Activated CD8-positive, alpha-beta T cell treated with anti-CD3 and anti-CD28 coated beads for 36 hours (primary cell): ENCODE measurements around the gene DNLZ. TPM values are rescaled to one million over a fixed set of nuclear protein-coding genes. Genes with fewer than 3 reads are reported as not detected.

Experiments used
- ATAC-seq: fragments of 200-7000 bp; cut with Tn5 transposase; one replicate; pipeline ENCODE4 v1.10.0; 2021; ENCODE audit warnings: mild to moderate bottlenecking, moderate library complexity
- CTCF ChIA-PET: fragments of 350-600 bp; sonication (Branson Sonifier 250); formaldehyde crosslinking; loops from one replicate; lab custom pipeline; 2021; ENCODE audit warnings: antibody characterized with exemption; lab: Charles Lee
- POLR2A ChIA-PET: fragments of 350-600 bp; sonication (Branson Sonifier 250); formaldehyde crosslinking; loops from one replicate; lab custom pipeline; 2021; ENCODE audit warnings: antibody characterized with exemption; lab: Charles Lee
- DNase-seq: peaks from one replicate; pipeline ENCODE4 v3.0.0-alpha.2; 2020
- H3K27ac Mint-ChIP-seq: one replicate; pipeline ENCODE4 v1.8.0; 2021; ENCODE audit warnings: mild to moderate bottlenecking, mixed read lengths
- H3K27me3 Mint-ChIP-seq: one replicate; pipeline ENCODE4 v1.8.0; 2021; ENCODE audit warnings: mixed read lengths
- H3K36me3 Mint-ChIP-seq: one replicate; pipeline ENCODE4 v1.8.0; 2021; ENCODE audit warnings: low read depth, mixed read lengths
- H3K4me1 Mint-ChIP-seq: one replicate; pipeline ENCODE4 v1.8.0; 2021; ENCODE audit warnings: low read depth, mixed read lengths
- H3K4me3 Mint-ChIP-seq: one replicate; pipeline ENCODE4 v1.8.0; 2021; ENCODE audit warnings: mild to moderate bottlenecking, moderate library complexity, mixed read lengths
- H3K9me3 Mint-ChIP-seq: one replicate; pipeline ENCODE4 v1.8.0; 2021; ENCODE audit warnings: mixed read lengths
- CTCF ChIP-seq: fragments of 200-600 bp; IDR thresholded peaks from one replicate; pipeline ENCODE4 v1.8.0; 2022; ENCODE audit warnings: antibody characterized with exemption, mild to moderate bottlenecking
- intact Hi-C: fragments of 100-400 bp; cut with micrococcal nuclease; formaldehyde crosslinking; loops from one replicate; pipeline ENCODE4 v1.10.0; 2022
- total RNA-seq, 2 experiments: library from RNA; stranded (reverse); gene quantifications; one replicate each; pipeline ENCODE4 v1.2.3, GENCODE V29; 2021

The DNLZ gene
- total RNA-seq, 2 experiments from 2014 or later = 16.1 to 17.4 TPM

- Mint-ChIP-seq H3K36me3 (peaks cover 7% of the 10 kb centered on the region), H3K27me3 (no peaks in the 10 kb centered on the region), H3K27ac (no peak overlapping the region), H3K4me3 (no peak overlapping the region), H3K4me1 (peaks cover 10% of the 10 kb centered on the region), H3K9me3 (no peaks in the 10 kb centered on the region)
- CTCF ChIA-PET = no interaction called here
- intact Hi-C loops = no loop called here
- DNase-seq (no peak), ATAC-seq (no peak)
- TF ChIP-seq CTCF = no peak
- POLR2A ChIA-PET = interaction anchor here (0.7 to 1.4 kb wide), 4 partner anchors 16 to 108 kb away, joined by 3 to 4 read pairs (median 3); no protein-coding TSS in a partner anchor
Observed at GRCh38 chr9:136367296-136368145, 4.0 kb upstream of the DNLZ start.

- POLR2A ChIA-PET = interaction anchor here (1.0 to 1.7 kb wide), 6 partner anchors 8 to 108 kb away, joined by 3 to 10 read pairs (median 4); no protein-coding TSS in a partner anchor
Observed at GRCh38 chr9:136366826-136367225, 3.3 kb upstream of the DNLZ start.

GRCh38 chr9:136365775-136366222, 2.3 kb upstream of the DNLZ start:
- POLR2A ChIA-PET = interaction anchor here (1.1 to 1.7 kb wide), 5 partner anchors 9 to 26 kb away, joined by 3 to 10 read pairs (median 5); no protein-coding TSS in a partner anchor
- peaks cover 11% of the 10 kb centered on the region for H3K4me1 Mint-ChIP-seq
- ATAC-seq = no peak
- H3K27ac Mint-ChIP-seq = no peak overlapping the region
- H3K9me3 Mint-ChIP-seq = no peaks in the 10 kb centered on the region
- H3K27me3 Mint-ChIP-seq = no peaks in the 10 kb centered on the region
- CTCF ChIA-PET = interaction anchor here (1.1 kb wide), 1 partner anchor 53 kb away, joined by 4 read pairs; no protein-coding TSS in a partner anchor
- no peak for DNase-seq
- intact Hi-C loops = no loop called here
- H3K36me3 Mint-ChIP-seq = peaks cover 7% of the 10 kb centered on the region
- TF ChIP-seq CTCF = no peak
- H3K4me3 Mint-ChIP-seq = no peak overlapping the region

More at GRCh38 chr9:136366826-136367225, 3.3 kb upstream of the DNLZ start:
- Mint-ChIP-seq H3K27ac (no peak overlapping the region), H3K36me3 (peaks cover 7% of the 10 kb centered on the region), H3K4me1 (peaks cover 11% of the 10 kb centered on the region), H3K27me3 (no peaks in the 10 kb centered on the region), H3K9me3 (no peaks in the 10 kb centered on the region), H3K4me3 (no peak overlapping the region)
- intact Hi-C loops = no loop called here
- no peak for ATAC-seq
- CTCF ChIA-PET = interaction anchor here (1.1 kb wide), 1 partner anchor 54 kb away, joined by 4 read pairs; no protein-coding TSS in a partner anchor
- TF ChIP-seq CTCF = no peak
- DNase-seq = no peak

- ChIA-PET POLR2A (interaction anchor here (1.0 to 1.7 kb wide), 4 partner anchors 10 to 44 kb away, joined by 3 to 10 read pairs (median 4); no protein-coding TSS in a partner anchor), CTCF (no interaction called here)
- H3K27me3 Mint-ChIP-seq = no peaks in the 10 kb centered on the region
Observed at GRCh38 chr9:136364942-136365774, 1.6 kb upstream of the DNLZ start.

More at GRCh38 chr9:136364942-136365774, 1.6 kb upstream of the DNLZ start:
- Mint-ChIP-seq H3K27ac (no peak overlapping the region), H3K4me3 (no peak overlapping the region), H3K9me3 (no peaks in the 10 kb centered on the region), H3K4me1 (peaks cover 11% of the 10 kb centered on the region), H3K36me3 (peaks cover 7% of the 10 kb centered on the region)
- no peak for ATAC-seq
- no peak for TF ChIP-seq CTCF
- DNase-seq = no peak
- intact Hi-C loops = no loop called here
